OCI-LY3 (cell line): ENCODE results near the gene TMEM272.

ENCODE experiments used
- H2AFZ ChIP-seq: fragments of 200-600, 300-600 bp; shearing (Covaris generic); 2 replicates; pipeline ENCODE4 v1.6.0; 2014; ENCODE audit warnings: antibody characterized with exemption, low read depth, low read length
- H3K27ac ChIP-seq: fragments of 200-600, 300-600 bp; sonication (generic); 2 replicates; pipeline ENCODE4 v1.5.1; 2014; ENCODE audit warnings: mild to moderate bottlenecking, low read length, moderate library complexity, mixed read lengths
- H3K27me3 ChIP-seq: fragments of 200-600, 300-600 bp; sonication (generic); 2 replicates; pipeline ENCODE4 v1.6.1; 2014; ENCODE audit warnings: low read depth, low read length, mixed read lengths
- H3K36me3 ChIP-seq: fragments of 200-600, 300-600 bp; sonication (generic); replicated peaks from 2 replicates; pipeline ENCODE3; 2014; ENCODE audit warnings: low read depth, low read length, mixed read lengths
- H3K4me1 ChIP-seq: fragments of 300-600, 200-600 bp; sonication (generic); 2 replicates; pipeline ENCODE4 v1.6.1; 2014; ENCODE audit warnings: low read length, mixed read lengths
- H3K4me2 ChIP-seq: fragments of 200-600, 300-600 bp; sonication (generic); 2 replicates; pipeline ENCODE4 v1.6.1; 2014; ENCODE audit warnings: low read length, mixed read lengths
- H3K4me3 ChIP-seq: fragments of 300-600, 200-600 bp; sonication (generic); 2 replicates; pipeline ENCODE4 v1.5.1; 2014; ENCODE audit warnings: antibody characterized with exemption, mild to moderate bottlenecking, low read length, moderate library complexity
- H3K79me2 ChIP-seq: fragments of 300-600, 200-600 bp; shearing (Covaris generic); 2 replicates; pipeline ENCODE4 v1.6.1; 2014; ENCODE audit warnings: mild to moderate bottlenecking, low read length, mixed read lengths
- H3K9ac ChIP-seq: fragments of 300-600, 200-600 bp; shearing (Covaris generic); 2 replicates; pipeline ENCODE4 v1.6.0; 2014; ENCODE audit warnings: mild to moderate bottlenecking, low read length, moderate library complexity
- H3K9me3 ChIP-seq: fragments of 200-600, 300-600 bp; shearing (Covaris generic); 2 replicates; pipeline ENCODE4 v1.6.1; 2014; ENCODE audit warnings: low read length, mixed read lengths; ENCODE audit not compliant: insufficient read depth
- H4K20me1 ChIP-seq: fragments of 200-600, 300-600 bp; sonication (generic); 2 replicates; pipeline ENCODE4 v1.6.1; 2016; ENCODE audit warnings: low read length, mixed read lengths; ENCODE audit not compliant: insufficient read depth
- CTCF ChIP-seq: fragments of 200-600, 300-600 bp; sonication (generic); IDR thresholded peaks from 2 replicates; pipeline ENCODE4 v1.5.1; 2014; ENCODE audit warnings: antibody characterized with exemption, low read length, low read depth
- EZH2phosphoT487 ChIP-seq: fragments of 200-600 bp; shearing (Covaris generic); IDR thresholded peaks from 2 replicates; pipeline ENCODE4 v1.6.1; 2018; ENCODE audit warnings: antibody characterized with exemption, mixed run types, low read depth

The TMEM272 gene

GRCh38 chr13:51770160-51770559 lies 74.8 kb downstream of the TMEM272 start:
- no peak overlapping the region for H3K27ac ChIP-seq
- peak overlapping the region; percentile 85 for H3K4me2 ChIP-seq
- no peaks in the 10 kb centered on the region for H3K79me2 ChIP-seq
- H3K9me3 ChIP-seq = no peaks in the 10 kb centered on the region
- no peak overlapping the region for H3K9ac ChIP-seq
- no peaks in the 10 kb centered on the region for H3K36me3 ChIP-seq
- no peak for TF ChIP-seq EZH2phosphoT487
- TF ChIP-seq CTCF = no peak
- no peaks in the 10 kb centered on the region for H4K20me1 ChIP-seq
- H3K4me3 ChIP-seq = no peak overlapping the region
- no peaks in the 10 kb centered on the region for H3K27me3 ChIP-seq
- H3K4me1 ChIP-seq = peaks cover 30% of the 10 kb centered on the region
- H2AFZ ChIP-seq = no peak overlapping the region

- Histone ChIP-seq H2AFZ (no peak overlapping the region), H3K79me2 (no peaks in the 10 kb centered on the region), H3K9ac (no peak overlapping the region), H3K27ac (no peak overlapping the region), H3K4me3 (no peak overlapping the region), H3K36me3 (no peaks in the 10 kb centered on the region), H3K4me1 (peaks cover 36% of the 10 kb centered on the region), H3K4me2 (no peak overlapping the region), H4K20me1 (no peaks in the 10 kb centered on the region), H3K27me3 (no peaks in the 10 kb centered on the region), H3K9me3 (no peaks in the 10 kb centered on the region)
- TF ChIP-seq CTCF = no peak
- TF ChIP-seq EZH2phosphoT487 = no peak
These were observed 75.4 kb downstream of the TMEM272 start for GRCh38 chr13:51769455-51770127.

- H2AFZ ChIP-seq = no peak overlapping the region
- no peak overlapping the region for H3K27ac ChIP-seq
- H3K4me2 ChIP-seq = no peak overlapping the region
- no peak overlapping the region for H3K4me3 ChIP-seq
- H3K9me3 ChIP-seq = no peaks in the 10 kb centered on the region
- H4K20me1 ChIP-seq = no peaks in the 10 kb centered on the region
- peaks cover 41% of the 10 kb centered on the region for H3K4me1 ChIP-seq
- H3K9ac ChIP-seq = no peak overlapping the region
- H3K27me3 ChIP-seq = no peaks in the 10 kb centered on the region
- no peaks in the 10 kb centered on the region for H3K79me2 ChIP-seq
- TF ChIP-seq CTCF (no peak), EZH2phosphoT487 (no peak)
- H3K36me3 ChIP-seq = no peaks in the 10 kb centered on the region
These were observed 76.0 kb downstream of the TMEM272 start for GRCh38 chr13:51768976-51769375.

GRCh38 chr13:51768378-51768921 lies 76.5 kb downstream of the TMEM272 start:
- H4K20me1 ChIP-seq = no peaks in the 10 kb centered on the region
- H3K27me3 ChIP-seq = no peaks in the 10 kb centered on the region
- TF ChIP-seq CTCF = no peak; the same call in 1 of the 2 replicates
- TF ChIP-seq EZH2phosphoT487 = no peak
- no peaks in the 10 kb centered on the region for H3K9me3 ChIP-seq
- no peak overlapping the region for H3K4me3 ChIP-seq
- H3K4me2 ChIP-seq = no peak overlapping the region
- no peak overlapping the region for H2AFZ ChIP-seq
- H3K9ac ChIP-seq = no peak overlapping the region
- H3K79me2 ChIP-seq = no peaks in the 10 kb centered on the region
- H3K36me3 ChIP-seq = no peaks in the 10 kb centered on the region
- no peak overlapping the region for H3K27ac ChIP-seq
- peaks cover 46% of the 10 kb centered on the region for H3K4me1 ChIP-seq
